ENCODE results near the gene ESR1.
"Not testable (repeated sequence)": the region's sequence is repeated elsewhere in the genome, so short reads cannot be mapped to it uniquely, and the experiment has no call there.

ESR1 gene

GRCh38 chr6:151811081-151811480, 3.6 kb downstream of the ESR1 start:
- DNase-seq (ENCODE audit: low read depth, low spot score): no peak

DNA sequence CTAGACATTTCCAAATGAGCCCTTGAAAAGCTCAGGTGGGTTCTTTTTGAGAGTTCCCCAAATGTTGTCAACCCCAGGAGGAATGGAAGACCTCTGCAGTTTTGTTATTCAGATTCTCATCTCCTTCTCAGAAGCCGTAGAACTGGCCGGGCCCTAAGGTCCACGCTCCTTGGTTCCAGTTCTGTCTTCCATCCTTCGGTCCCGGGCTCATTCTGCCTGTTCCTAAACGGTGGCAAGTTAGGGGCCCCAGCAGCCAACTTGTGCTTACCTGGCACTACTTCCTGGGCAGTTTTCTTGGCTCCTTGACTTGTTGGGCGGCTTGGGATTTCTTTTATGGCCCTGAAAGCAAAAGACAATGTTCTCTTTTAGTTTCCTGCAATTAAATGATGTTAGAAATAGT, 6.4 kb downstream of the ESR1 start:
- no peak overlapping the region for H3K27ac ChIP-seq
- no peak for DNase-seq (ENCODE audit: low read depth, low spot score)

More at GRCh38 chr6:151811081-151811480, 3.6 kb downstream of the ESR1 start:
- no peak overlapping the region for H3K27ac ChIP-seq

DNA sequence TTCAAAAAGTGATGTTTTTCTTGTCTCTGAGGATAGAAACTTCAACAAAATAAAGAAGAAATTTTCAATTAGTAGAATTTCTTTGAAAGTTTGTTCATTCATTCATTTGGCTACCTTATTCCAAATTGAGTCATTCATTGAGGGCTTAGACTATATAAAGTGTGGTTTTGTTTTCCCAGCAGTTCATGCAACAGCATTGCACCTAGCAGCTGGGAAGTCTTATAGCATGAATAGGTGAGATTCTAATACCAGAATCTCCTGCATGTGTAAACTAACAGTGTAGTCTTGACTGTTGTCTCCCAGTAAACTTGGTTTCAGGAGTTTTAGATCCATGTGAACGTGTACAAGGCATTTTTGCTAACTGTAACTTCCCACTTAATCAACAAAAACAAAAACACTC, 7.1 kb downstream of the ESR1 start:
- no peak overlapping the region for H3K27ac ChIP-seq
- DNase-seq (ENCODE audit: low read depth, low spot score): no peak

- no peak for DNase-seq (ENCODE audit: low read depth, low spot score)
- H3K27ac ChIP-seq: no peak overlapping the region
Measured at GRCh38 chr6:151822252-151823111, 15.0 kb downstream of the ESR1 start.

- no peak for DNase-seq (ENCODE audit: low read depth, low spot score)
- no peak overlapping the region for H3K27ac ChIP-seq
Measured at GRCh38 chr6:151826517-151827142, 19.1 kb downstream of the ESR1 start.

GRCh38 chr6:151832710-151833109, 25.2 kb downstream of the ESR1 start:
- DNase-seq (ENCODE audit: low read depth, low spot score): no peak
- no peak overlapping the region for H3K27ac ChIP-seq

DNA sequence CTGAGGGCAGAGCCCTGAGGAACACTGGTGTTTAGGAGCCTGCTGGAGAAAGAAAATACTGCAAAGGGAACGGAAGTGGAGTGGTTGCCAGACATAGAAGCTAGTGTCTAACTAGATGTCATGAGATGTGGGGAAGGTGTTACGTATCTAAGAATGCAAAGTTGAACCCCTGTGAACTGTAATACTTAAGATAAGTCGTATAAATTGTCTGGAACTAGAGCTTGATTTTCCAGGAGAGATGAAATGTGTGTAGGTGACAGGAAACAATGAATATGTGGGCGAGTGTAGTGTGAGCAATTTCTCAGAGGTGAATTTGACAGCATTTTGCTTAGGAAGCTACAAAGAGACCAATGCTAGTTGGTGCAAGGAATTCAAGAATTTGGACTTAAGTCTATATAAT, 27.9 kb downstream of the ESR1 start:
- DNase-seq (ENCODE audit: low read depth, low spot score): no peak
- no peak overlapping the region for H3K27ac ChIP-seq

GRCh38 chr6:151837223-151837622, 29.7 kb downstream of the ESR1 start:
- no peak overlapping the region for H3K27ac ChIP-seq
- no peak for DNase-seq (ENCODE audit: low read depth, low spot score)

GRCh38 chr6:151842816-151843215, 35.3 kb downstream of the ESR1 start:
- no peak for DNase-seq (ENCODE audit: low read depth, low spot score)
- no peak overlapping the region for H3K27ac ChIP-seq

DNA sequence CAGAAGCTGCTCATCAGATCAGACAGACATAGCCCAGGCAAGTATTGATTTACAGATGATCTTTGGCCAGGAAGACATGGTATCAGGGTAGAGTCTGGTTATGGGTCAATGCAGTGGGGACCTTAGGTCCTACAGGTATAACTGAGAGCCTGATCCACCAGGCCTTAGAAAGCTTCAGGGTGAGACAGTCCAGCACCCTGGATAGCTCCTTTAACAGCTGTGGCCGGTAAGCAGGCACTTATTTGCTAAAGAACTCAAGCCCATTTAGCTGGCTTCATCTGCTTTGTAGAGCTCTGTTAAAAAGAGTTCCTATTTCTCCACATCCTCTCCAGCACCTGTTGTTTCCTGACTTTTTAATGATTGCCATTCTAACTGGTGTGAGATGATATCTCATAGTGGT, 39.6 kb downstream of the ESR1 start:
- H3K27ac ChIP-seq: no peak overlapping the region
- no peak for DNase-seq (ENCODE audit: low read depth, low spot score)

- no peak for DNase-seq (ENCODE audit: low read depth, low spot score)
- H3K27ac ChIP-seq: no peak overlapping the region
Measured at GRCh38 chr6:151850479-151851003, 43.1 kb downstream of the ESR1 start.

- H3K27ac ChIP-seq: no peak overlapping the region
- DNase-seq (ENCODE audit: low read depth, low spot score): no peak
Measured at GRCh38 chr6:151858294-151858693, 50.8 kb downstream of the ESR1 start.

DNA sequence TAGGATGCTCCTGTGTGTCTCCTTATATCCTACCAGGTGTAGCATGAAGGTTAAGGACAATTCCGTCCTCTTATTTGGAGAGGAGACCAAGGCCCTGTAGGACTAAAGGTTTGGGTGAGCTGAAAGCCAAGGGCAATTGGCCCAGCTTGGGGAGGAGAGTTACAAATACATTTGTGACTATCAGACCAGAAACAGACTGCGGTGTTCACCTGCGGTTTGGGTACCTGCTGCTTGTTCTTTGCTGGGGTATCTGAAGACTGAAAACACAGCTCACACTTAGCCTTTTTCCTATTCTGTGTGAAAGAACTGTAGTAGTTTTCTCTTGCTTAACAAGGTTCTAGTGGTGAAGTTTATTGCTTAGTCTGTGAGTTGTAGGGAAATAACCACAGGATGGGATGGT, 55.0 kb downstream of the ESR1 start:
- DNase-seq (ENCODE audit: low read depth, low spot score): no peak

DNA sequence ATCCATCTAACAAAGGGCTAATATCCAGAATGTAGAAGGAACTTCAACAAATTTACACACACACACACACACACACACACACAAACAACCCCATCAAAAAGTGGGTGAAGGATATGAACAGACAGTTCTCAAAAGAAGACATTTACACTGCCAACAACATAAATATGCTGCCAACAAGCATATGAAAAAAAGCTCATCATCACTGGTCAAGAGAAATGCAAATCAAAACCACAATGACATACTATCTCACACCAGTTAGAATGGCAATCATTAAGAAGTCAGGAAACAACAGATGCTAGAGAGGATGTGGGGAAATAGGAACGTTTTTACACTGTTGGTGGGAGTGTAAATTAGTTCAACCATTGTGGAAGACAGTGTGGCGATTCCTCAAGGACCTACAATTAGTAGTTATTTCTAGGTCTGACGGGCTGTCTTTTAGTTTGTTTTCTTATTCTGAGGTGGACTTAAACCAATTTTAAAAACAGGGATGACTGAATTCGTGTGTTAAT, 59.9 kb downstream of the ESR1 start:
- not testable (repeated sequence) for DNase-seq (ENCODE audit: low read depth, low spot score); H3K27ac ChIP-seq

More for the DNA sequence above, 55.0 kb downstream of the ESR1 start:
- no peak overlapping the region for H3K27ac ChIP-seq

DNA sequence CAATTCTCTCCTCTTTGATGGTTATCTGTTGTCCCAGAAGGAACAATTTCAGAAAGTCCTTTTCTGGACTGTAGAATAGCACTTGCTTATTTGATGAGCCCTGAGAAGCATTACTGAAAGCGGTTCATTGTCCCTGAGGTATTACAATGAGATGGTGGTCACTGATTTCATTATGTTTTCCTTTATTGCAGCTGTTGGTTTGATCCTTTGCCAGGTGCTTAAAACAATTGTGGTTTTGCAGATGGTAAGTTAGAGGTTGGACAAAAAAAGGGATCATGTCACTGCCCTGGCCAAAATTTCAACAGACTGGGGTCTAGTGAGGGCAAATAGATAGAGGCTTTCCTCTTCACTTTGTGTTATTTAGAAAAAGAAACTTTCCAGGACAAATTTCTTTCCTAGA, 61.9 kb downstream of the ESR1 start:
- no peak for DNase-seq (ENCODE audit: low read depth, low spot score)
- H3K27ac ChIP-seq: no peak overlapping the region

DNA sequence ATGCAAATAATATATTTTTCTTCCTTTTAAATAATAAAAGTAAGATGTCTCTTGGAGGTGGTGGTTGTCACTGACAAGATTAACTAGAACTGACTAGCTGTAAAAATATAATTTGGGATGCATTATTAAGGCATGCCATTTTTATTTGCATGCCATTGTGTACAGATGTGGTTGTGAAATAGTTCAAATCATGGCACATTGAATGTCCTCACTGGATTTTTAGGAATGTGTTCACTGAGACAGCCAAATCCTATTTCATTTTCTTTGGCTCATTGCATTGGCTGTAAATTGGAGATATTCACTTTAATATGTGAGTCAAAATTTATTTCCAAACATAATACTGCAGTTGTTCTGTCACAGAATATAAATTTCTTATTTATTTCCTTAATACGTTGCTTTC, 62.3 kb downstream of the ESR1 start:
- no peak overlapping the region for H3K27ac ChIP-seq
- no peak for DNase-seq (ENCODE audit: low read depth, low spot score)

GRCh38 chr6:151870375-151870774, 62.9 kb downstream of the ESR1 start:
- DNase-seq (ENCODE audit: low read depth, low spot score): no peak
- H3K27ac ChIP-seq: no peak overlapping the region

DNA sequence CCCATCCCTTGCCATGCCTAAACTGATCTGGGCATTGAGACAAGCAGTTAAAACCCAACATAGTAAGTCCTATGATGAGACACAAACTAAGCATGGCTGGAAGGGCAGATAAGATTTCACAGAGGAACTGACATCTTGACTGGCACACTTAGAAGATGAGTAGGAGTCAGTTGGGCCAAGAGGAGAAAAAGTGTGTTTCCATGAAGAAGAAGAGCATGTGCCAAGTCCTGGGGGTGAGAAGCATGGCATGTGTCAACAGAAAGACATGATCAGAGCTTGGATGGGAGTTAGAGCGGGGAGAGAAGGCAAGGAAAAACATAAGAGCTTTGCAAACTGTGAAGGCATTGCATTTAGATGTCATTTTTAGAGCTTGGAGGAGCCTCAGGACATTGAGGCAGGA, 68.0 kb downstream of the ESR1 start:
- no peak for DNase-seq (ENCODE audit: low read depth, low spot score)
- no peak overlapping the region for H3K27ac ChIP-seq

DNA sequence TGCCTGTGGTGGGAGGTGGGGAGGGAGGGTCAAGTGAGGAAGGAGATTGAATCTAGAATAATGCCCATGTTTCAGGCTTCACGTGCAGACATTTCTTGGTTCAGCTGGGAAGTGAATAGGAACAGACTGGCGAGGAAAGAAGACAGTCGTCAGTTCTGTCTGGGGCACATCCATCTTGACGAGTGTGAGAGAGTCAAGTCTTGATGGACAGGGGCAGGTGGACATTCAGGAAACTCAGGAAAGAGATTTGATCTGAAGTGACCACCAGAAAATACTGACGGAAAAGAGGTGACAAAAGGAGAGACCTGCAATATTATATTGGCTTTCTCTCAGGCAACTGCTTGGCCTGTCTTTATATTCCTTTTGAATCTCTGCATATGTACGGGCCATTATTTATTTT, 68.6 kb downstream of the ESR1 start:
- DNase-seq (ENCODE audit: low read depth, low spot score): no peak
- no peak overlapping the region for H3K27ac ChIP-seq

DNA sequence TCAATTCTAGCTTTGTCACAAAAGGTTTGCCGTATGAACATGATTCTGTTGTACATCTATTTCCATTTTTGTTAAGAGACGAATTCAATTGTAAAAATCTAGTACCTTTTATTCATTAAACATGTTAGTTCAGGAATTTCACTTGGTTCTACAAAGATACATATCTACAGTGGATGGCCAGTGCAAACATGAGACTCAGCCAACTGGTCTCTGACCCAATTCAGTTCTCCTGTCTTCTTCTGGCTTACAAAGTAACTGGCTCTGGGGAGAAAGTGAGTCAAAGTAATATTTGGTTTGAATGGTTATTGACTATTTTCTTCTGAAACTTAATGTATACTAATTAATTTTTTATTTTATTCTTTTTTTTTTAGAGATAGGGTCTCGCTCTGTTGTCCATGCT, 70.0 kb downstream of the ESR1 start:
- DNase-seq (ENCODE audit: low read depth, low spot score): no peak
- H3K27ac ChIP-seq: no peak overlapping the region

DNA sequence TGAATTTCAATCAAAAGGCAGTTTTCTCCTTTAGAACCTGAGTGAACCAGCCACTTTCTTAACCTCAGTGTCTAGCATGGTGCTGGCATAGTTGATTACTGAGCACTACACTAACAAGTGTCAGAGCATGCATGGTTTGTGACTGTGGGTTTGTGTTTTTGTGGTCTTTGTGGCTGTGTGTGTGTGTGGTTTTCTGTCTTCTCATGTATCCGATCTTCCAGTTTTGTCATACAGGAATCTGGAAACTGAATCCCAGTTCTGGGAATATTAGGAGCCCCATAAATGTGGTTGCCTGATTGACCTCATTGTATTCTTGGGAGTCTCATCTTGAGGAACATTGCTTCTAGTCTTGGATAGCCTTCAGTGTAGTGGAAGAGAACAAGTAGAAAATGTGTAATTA, 73.7 kb downstream of the ESR1 start:
- H3K27ac ChIP-seq: no peak overlapping the region
- DNase-seq (ENCODE audit: low read depth, low spot score): no peak

Data from epithelial cell of prostate (primary cell).